ENCODE measurements around the gene PLAAT2.
A peak's percentile ranks its signal among the peaks of the same experiment; 100 is the strongest.
"Not testable (repeated sequence)": the region's sequence is repeated elsewhere in the genome, so short reads cannot be mapped to it uniquely, and the experiment has no call there.

PLAAT2 gene

DNA sequence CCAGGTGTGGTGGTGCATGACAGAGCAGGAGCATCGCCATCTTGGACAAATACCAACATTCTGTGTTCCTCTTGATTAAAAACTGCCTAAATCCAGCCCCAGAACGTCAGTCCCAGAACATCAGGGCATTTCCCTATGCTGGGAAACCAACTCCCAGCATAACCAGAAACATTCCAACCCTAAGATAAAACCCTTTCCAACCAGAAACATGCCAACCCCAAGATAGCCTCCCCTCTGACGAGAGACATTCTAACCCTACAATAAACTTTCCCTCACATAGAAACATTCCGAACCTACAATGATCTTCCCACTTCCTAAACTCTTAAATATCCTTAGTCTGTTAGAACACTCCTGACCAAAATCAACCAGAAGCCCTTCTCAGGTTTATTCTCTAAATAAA, 15.0 kb downstream of the PLAAT2 start:
- TF ChIP-seq, protein P1, sequence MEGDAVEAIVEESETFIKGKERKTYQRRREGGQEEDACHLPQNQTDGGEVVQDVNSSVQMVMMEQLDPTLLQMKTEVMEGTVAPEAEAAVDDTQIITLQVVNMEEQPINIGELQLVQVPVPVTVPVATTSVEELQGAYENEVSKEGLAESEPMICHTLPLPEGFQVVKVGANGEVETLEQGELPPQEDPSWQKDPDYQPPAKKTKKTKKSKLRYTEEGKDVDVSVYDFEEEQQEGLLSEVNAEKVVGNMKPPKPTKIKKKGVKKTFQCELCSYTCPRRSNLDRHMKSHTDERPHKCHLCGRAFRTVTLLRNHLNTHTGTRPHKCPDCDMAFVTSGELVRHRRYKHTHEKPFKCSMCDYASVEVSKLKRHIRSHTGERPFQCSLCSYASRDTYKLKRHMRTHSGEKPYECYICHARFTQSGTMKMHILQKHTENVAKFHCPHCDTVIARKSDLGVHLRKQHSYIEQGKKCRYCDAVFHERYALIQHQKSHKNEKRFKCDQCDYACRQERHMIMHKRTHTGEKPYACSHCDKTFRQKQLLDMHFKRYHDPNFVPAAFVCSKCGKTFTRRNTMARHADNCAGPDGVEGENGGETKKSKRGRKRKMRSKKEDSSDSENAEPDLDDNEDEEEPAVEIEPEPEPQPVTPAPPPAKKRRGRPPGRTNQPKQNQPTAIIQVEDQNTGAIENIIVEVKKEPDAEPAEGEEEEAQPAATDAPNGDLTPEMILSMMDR (IDR thresholded peaks at IDR 0.05; ENCODE audit: control insufficient read depth, insufficient read depth, low read depth, low read length, missing control alignments), result no peak
- no peak overlapping the region for H3K4me3 ChIP-seq (ENCODE audit: control insufficient read depth, low read depth, low read length)
- no peak for DNase-seq (ENCODE audit: low read depth)

DNA sequence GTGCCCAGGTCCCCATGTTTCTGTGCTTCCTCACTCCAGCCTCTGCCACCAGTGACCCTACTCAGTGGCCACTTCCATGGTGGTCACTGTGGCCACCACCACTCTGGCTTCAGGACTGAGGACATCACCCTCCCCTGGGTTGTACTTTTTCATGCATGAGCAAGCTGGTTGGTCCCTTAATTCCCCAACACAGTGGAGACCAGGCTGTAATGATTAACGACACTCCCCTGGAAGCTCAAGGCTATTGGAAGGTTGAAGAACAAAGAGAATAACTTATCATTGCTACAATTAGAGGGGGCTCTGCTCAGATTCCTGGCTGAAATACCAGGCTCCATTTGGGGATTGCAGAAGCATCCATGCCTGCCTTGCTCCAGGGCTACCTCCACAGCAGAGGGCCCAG, 16.1 kb downstream of the PLAAT2 start:
- TF ChIP-seq, protein P1 (IDR thresholded peaks at IDR 0.05; ENCODE audit: control insufficient read depth, insufficient read depth, low read depth, low read length, missing control alignments), result no peak
- no peak for DNase-seq (ENCODE audit: low read depth)
- no peak overlapping the region for H3K4me3 ChIP-seq (ENCODE audit: control insufficient read depth, low read depth, low read length)

DNA sequence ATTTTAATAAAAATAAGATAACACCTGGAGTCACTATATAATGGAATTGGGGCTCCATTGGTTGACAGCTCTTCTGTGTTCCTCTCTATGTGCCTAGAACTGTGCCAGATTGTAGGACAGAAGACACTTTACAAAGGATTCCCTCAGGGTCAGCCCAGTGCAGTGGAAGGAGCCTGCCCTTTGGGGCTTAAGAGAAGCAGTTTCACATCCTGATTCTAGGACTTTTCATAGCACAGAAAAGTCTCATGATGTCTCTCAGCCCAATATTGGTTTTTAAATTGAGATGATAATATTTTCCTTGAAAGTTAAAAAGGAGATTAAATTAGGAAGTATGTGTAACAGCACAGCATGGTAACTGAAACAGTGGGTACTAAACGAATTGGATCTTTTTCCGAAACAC, 19.5 kb downstream of the PLAAT2 start:
- no peak overlapping the region for H3K4me3 ChIP-seq (ENCODE audit: control insufficient read depth, low read depth, low read length)
- TF ChIP-seq, protein P1 (IDR thresholded peaks at IDR 0.05; ENCODE audit: control insufficient read depth, insufficient read depth, low read depth, low read length, missing control alignments), result no peak
- DNase-seq (ENCODE audit: low read depth), result no peak

DNA sequence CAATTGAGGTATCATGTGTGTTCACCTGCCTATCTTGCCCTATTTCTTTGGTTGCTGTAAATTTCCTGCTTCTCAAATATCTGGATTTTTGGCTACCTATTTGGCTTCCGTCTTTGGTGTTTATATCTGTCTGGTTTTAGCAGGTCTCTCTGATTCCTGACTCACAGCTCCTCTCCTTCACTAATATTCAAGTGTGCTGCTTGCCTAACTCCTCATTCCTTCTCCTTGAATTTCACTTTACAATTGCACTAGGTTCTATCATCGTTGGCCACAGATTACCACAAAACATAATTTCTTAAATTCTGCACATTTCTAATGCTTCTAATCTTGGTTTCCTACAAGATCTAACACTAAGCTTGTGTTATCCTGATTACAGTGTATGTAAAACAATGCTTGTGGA, 20.7 kb downstream of the PLAAT2 start:
- not testable (repeated sequence) for DNase-seq (ENCODE audit: low read depth); H3K4me3 ChIP-seq (ENCODE audit: control insufficient read depth, low read depth, low read length)

DNA sequence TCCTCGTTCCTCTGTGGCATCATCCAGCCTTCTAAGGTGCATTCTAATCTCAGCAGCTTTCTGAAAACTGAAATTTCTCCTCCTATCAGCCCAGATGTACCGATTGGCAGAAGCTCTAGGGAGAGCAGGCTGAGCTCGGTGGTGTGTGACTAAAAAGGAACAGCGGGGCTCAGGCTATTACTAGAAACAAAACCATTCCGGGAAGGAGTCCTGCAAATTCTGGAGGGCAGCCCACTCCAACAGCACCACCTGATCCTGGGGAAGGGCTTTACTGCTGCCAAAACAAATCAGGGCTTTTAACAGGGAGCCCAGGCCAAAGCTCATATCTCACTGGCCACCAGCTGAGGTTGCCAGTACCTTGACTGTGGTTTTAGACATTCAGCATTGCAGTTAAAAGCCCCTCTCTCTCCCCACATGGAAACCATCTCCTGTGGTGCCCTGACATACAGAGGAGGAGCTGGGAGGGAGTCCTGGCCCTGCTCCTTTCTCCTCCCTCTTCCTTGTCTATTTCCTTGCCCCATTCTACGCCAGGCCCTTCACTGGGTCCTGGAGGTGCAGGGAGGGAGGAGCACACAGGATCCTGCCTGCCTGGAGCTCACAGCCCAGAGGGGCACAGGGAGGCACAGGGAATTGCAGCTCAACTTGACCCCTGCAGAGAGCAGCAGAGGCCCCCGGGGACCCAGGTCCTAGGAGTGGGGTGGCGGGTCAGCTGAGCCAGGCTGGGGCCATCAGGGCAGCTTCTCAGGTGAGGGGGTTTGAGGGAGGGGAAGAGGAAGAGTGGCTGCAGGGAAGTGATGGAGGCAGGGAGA, 25.7 kb downstream of the PLAAT2 start:
- no peak for DNase-seq (ENCODE audit: low read depth)
- TF ChIP-seq, protein P1 (IDR thresholded peaks at IDR 0.05; ENCODE audit: control insufficient read depth, insufficient read depth, low read depth, low read length, missing control alignments), result no peak
- H3K4me3 ChIP-seq (ENCODE audit: control insufficient read depth, low read depth, low read length), result peak overlapping the region; percentile 29

DNA sequence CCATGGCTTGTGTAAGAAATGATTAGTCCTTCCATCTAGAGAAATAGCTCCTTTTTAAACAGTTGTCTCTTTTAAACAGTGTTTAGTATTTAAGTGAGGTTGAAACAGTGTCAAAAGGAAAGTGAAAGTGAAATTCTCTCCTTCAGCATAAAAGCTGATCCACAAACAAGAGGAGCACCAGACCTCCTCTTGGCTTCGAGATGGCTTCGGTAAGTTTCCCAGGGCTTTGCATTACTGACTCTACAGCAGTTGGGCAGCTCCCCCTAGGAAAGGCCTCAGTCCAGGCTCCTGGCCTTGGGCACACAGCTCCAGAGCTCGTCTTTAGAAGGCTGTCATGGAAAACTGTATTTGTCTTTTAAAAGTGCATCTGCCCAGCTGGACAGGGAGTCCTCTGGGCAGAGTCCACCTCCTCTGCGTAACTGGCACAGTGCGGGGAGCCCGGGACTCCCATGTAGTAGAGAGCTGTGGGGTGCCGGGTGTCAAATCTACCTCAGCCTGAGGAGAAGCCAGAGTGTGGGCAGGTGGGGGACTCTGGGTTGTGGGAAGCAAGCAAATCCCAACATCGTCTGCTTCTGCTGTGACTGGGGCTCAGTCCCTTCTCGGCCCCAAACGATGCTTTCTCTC, 26.4 kb downstream of the PLAAT2 start, which contains the start of gene PLAAT4:
Gene PLAAT4 (plus strand): TSS at position 140 of the 624 bp plus-strand sequence. CDS start 61 bp downstream, at position 201.
- peak within 1 kb of the TSS; percentile 29 for H3K4me3 ChIP-seq (ENCODE audit: control insufficient read depth, low read depth, low read length)
- no peak for DNase-seq (ENCODE audit: low read depth)
- TF ChIP-seq, protein P1 (IDR thresholded peaks at IDR 0.05; ENCODE audit: control insufficient read depth, insufficient read depth, low read depth, low read length, missing control alignments), result no peak

DNA sequence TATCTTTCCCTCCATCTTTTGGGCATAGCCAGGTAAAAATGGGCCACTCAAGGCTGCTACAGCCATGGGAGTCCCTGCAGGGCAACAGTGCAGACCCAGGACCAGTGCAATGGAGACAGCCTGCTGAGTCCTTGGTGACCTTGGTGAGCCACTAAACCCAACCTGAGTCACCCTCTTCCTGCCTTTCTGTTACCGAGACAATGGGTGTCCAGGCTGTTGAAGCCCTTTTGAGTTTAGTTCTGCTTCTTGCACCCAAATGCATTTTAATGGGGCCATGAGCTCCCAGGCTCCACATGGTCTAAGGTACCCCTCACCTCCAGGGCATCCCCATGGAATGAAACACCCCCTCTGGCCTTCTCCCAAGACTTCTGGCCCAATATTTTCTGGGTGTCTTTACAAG, 27.4 kb downstream of the PLAAT2 start:
- TF ChIP-seq, protein P1 (IDR thresholded peaks at IDR 0.05; ENCODE audit: control insufficient read depth, insufficient read depth, low read depth, low read length, missing control alignments), result no peak
- H3K4me3 ChIP-seq (ENCODE audit: control insufficient read depth, low read depth, low read length), result no peak overlapping the region
- no peak for DNase-seq (ENCODE audit: low read depth)
